T-cell (primary cell): ENCODE results near the gene JARID2. TPM values are rescaled to one million over a fixed set of nuclear protein-coding genes. Genes with fewer than 3 reads are reported as not detected.
A peak's percentile ranks its signal among the peaks of the same experiment; 100 is the strongest.

Source experiments
- ATAC-seq, 4 experiments: fragments of 200-7000 bp in 3 of 4; fragments of 150-1000 bp in 1 of 4; cut with Tn5 transposase; replicated peaks in 1 of 4; 1 replicate in 3 of 4; 2 replicates in 1 of 4; pipeline ENCODE4 v1.10.0; 2021; ENCODE audit warnings: moderate library complexity in 3 of 4, mild to moderate bottlenecking in 2 of 4, moderate number of reproducible peaks in 1 of 4
- CTCF ChIA-PET, 2 donors: fragments of 300-600 bp; sonication (Branson Sonifier 250); formaldehyde crosslinking; loops; one replicate each; lab custom pipeline; 2022; ENCODE audit warnings: antibody characterized with exemption in 2 of 2; lab: Charles Lee
- POLR2A ChIA-PET, 2 donors: fragments of 300-600 bp; sonication (Branson Sonifier 250); formaldehyde crosslinking; loops; one replicate each; lab custom pipeline; 2022; ENCODE audit warnings: antibody characterized with exemption in 2 of 2; lab: Charles Lee
- DNase-seq, 35 experiments: peaks; one replicate each; pipeline versions ENCODE4 v3.0.0 to v3.0.0-alpha.2; 2013 to 2023
- H3K27ac ChIP-seq: one replicate; pipeline ENCODE4 v1.5.1; 2013; ENCODE audit warnings: low read length
- H3K27me3 ChIP-seq, 2 experiments: replicated peaks in 1 of 2; 1 replicate in 1 of 2; 2 replicates in 1 of 2; pipeline versions ENCODE4 v1.6.1 to v1.7.0; 2013; ENCODE audit warnings: low read length in 1 of 2, mixed read lengths in 1 of 2; ENCODE audit not compliant: control insufficient read depth in 2 of 2, insufficient read depth in 2 of 2; ENCODE audit errors: extremely low read depth in 1 of 2
- H3K36me3 ChIP-seq, 2 donors: 1 replicate in 1 of 2; 2 replicates in 1 of 2; pipeline versions ENCODE4 v1.6.1 to v1.7.0; 2013; ENCODE audit warnings: low read length in 1 of 2; ENCODE audit not compliant: control insufficient read depth in 2 of 2, insufficient read depth in 1 of 2; ENCODE audit errors: extremely low read depth in 1 of 2
- H3K4me1 ChIP-seq, 2 experiments: 1 replicate in 1 of 2; 2 replicates in 1 of 2; pipeline versions ENCODE4 v1.6.1 to v1.7.0; 2013; ENCODE audit warnings: low read length in 2 of 2, mixed read lengths in 1 of 2; ENCODE audit not compliant: insufficient read depth in 2 of 2, control insufficient read depth in 1 of 2; ENCODE audit errors: extremely low read depth in 1 of 2
- H3K4me3 ChIP-seq, 2 donors: 1 replicate in 1 of 2; 2 replicates in 1 of 2; pipeline versions ENCODE4 v1.5.1 to v1.7.0; 2013; ENCODE audit warnings: mild to moderate bottlenecking in 2 of 2, low read length in 1 of 2, moderate library complexity in 1 of 2; ENCODE audit not compliant: control insufficient read depth in 1 of 2; ENCODE audit errors: extremely low read depth in 1 of 2
- H3K9me3 ChIP-seq: 2 replicates; pipeline ENCODE4 v1.7.0; 2013
- H3K27ac Mint-ChIP-seq, 2 donors: one replicate each; pipeline ENCODE4 v1.8.0; 2020 to 2021; ENCODE audit warnings: mild to moderate bottlenecking in 2 of 2, mixed read lengths in 2 of 2
- H3K27me3 Mint-ChIP-seq, 2 donors: one replicate each; pipeline ENCODE4 v1.8.0; 2021 to 2022; ENCODE audit warnings: mixed read lengths in 2 of 2
- H3K36me3 Mint-ChIP-seq: one replicate; pipeline ENCODE4 v1.8.0; 2021; ENCODE audit warnings: mixed read lengths
- H3K4me1 Mint-ChIP-seq, 3 donors: one replicate each; pipeline ENCODE4 v1.8.0; 2020 to 2022; ENCODE audit warnings: mixed read lengths in 3 of 3, mild to moderate bottlenecking in 1 of 3
- H3K4me3 Mint-ChIP-seq, 3 donors: one replicate each; pipeline ENCODE4 v1.8.0; 2020 to 2022; ENCODE audit warnings: mild to moderate bottlenecking in 3 of 3, mixed read lengths in 3 of 3, moderate library complexity in 3 of 3
- H3K9me3 Mint-ChIP-seq, 3 donors: one replicate each; pipeline ENCODE4 v1.8.0; 2020 to 2022; ENCODE audit warnings: mixed read lengths in 3 of 3
- WGBS: methylation state at CpG from one replicate; pipeline ENCODE4 v1.1.5; 2013; ENCODE audit warnings: missing lambda C conversion rate; ENCODE audit not compliant: insufficient coverage; 5-methylcytosine and 5-hydroxymethylcytosine counted together
- total RNA-seq, 35 experiments: library from RNA in 6 of 35; stranded (reverse) in 6 of 35; fragments of 120-200 nt in 1 of 35; gene quantifications; one replicate each; pipeline versions ENCODE4 v1.2.1 to v1.2.4 and lab custom pipeline; 2013 to 2026

The JARID2 gene
- total RNA-seq = 10 to 100 TPM; 19.8 to 27.9 (median 21.6) TPM
- total RNA-seq (2013) = 16.4 TPM
- 57.4 to 556 (median 87.7) reads per million in 29 experiments for total RNA-seq (lab: John Stamatoyannopoulos, UW)

GRCh38 chr6:15245361-15246216 is at the start of gene JARID2:
Gene JARID2, plus strand, starts transcription at chr6:15246069. Its CDS starts 471 bp downstream, at chr6:15246540.
- ATAC-seq = peak; percentile 56 to 66 (median 60)
- Mint-ChIP-seq H3K36me3 (no peaks in the 10 kb centered on the region), H3K9me3 (no peaks in the 10 kb centered on the region), H3K27me3 (no peaks in the 10 kb centered on the region), H3K4me3 (peak within 1 kb of the TSS; percentile 99 to 100 (median 99)), H3K27ac (peak within 1 kb of the TSS; percentile 96), H3K4me1 (peaks cover 27 to 39% (median 29%) of the 10 kb centered on the region in 3 donors)
- Histone ChIP-seq H3K27ac (peak within 1 kb of the TSS; percentile 60), H3K36me3 (no peaks in the 10 kb centered on the region), H3K4me3 (peak within 1 kb of the TSS; percentile 71 to 95), H3K9me3 (no peaks in the 10 kb centered on the region), H3K27me3 (peaks cover 0 to 3% of the 10 kb centered on the region in 2 experiments), H3K4me1 (peaks cover 13 to 17% of the 10 kb centered on the region in 2 experiments)
- POLR2A ChIA-PET = interaction anchor here in 1 of 2 donors (0.6 kb wide), 2 partner anchors 37 to 883 kb away, joined by 4 to 5 read pairs; partner anchors contain the start of gene MYLIP
- under 1% methylated on average over 37 of the region's 59 CpGs for WGBS
- CTCF ChIA-PET = interaction anchor here in 1 of 2 donors (0.6 kb wide), 1 partner anchor 1235 kb away, joined by 3 read pairs; no protein-coding TSS in a partner anchor
- DNase-seq = peak; percentile 84 to 96 (median 92)

- H3K4me3 ChIP-seq = no peak overlapping the region
- ATAC-seq (no peak), DNase-seq (no peak)
- H3K9me3 ChIP-seq = no peaks in the 10 kb centered on the region
- CTCF ChIA-PET = no interaction called here
- WGBS = 90% methylated on average over 2 of the region's 5 CpGs
- no peak overlapping the region for H3K4me3 Mint-ChIP-seq
- no peak overlapping the region for H3K27ac Mint-ChIP-seq
- no peaks in the 10 kb centered on the region for H3K4me1 ChIP-seq
- no peaks in the 10 kb centered on the region for H3K4me1 Mint-ChIP-seq
- POLR2A ChIA-PET = no interaction called here
- H3K27me3 ChIP-seq = no peaks in the 10 kb centered on the region
- no peaks in the 10 kb centered on the region for H3K36me3 Mint-ChIP-seq
- H3K27ac ChIP-seq = no peak overlapping the region
- H3K27me3 Mint-ChIP-seq = no peaks in the 10 kb centered on the region
- H3K9me3 Mint-ChIP-seq = no peaks in the 10 kb centered on the region
- no peaks in the 10 kb centered on the region for H3K36me3 ChIP-seq
These were observed 45.8 kb upstream of the JARID2 start for GRCh38 chr6:15200087-15200486.

GRCh38 chr6:15205321-15205720 is 40.5 kb upstream of the JARID2 start:
- H3K27ac Mint-ChIP-seq = no peak overlapping the region
- DNase-seq = no peak
- no peaks in the 10 kb centered on the region for H3K4me1 Mint-ChIP-seq
- H3K4me3 ChIP-seq = no peak overlapping the region
- ChIA-PET POLR2A (interaction anchor here in 1 of 2 donors (0.7 kb wide), 2 partner anchors 82 to 370 kb away, joined by 4 to 5 read pairs; no protein-coding TSS in a partner anchor), CTCF (interaction anchor here in 1 of 2 donors (0.6 to 0.7 kb wide), 2 partner anchors 382 to 877 kb away, joined by 4 to 5 read pairs; no protein-coding TSS in a partner anchor)
- no peak for ATAC-seq
- H3K4me3 Mint-ChIP-seq = no peak overlapping the region
- no peaks in the 10 kb centered on the region for H3K4me1 ChIP-seq
- H3K27me3 ChIP-seq = no peaks in the 10 kb centered on the region
- H3K36me3 Mint-ChIP-seq = no peaks in the 10 kb centered on the region
- H3K36me3 ChIP-seq = no peaks in the 10 kb centered on the region
- WGBS = no CpG with 5 or more reads among the region's 4 CpGs
- H3K9me3 Mint-ChIP-seq = no peaks in the 10 kb centered on the region
- H3K9me3 ChIP-seq = no peaks in the 10 kb centered on the region
- H3K27me3 Mint-ChIP-seq = no peaks in the 10 kb centered on the region
- no peak overlapping the region for H3K27ac ChIP-seq

DNA sequence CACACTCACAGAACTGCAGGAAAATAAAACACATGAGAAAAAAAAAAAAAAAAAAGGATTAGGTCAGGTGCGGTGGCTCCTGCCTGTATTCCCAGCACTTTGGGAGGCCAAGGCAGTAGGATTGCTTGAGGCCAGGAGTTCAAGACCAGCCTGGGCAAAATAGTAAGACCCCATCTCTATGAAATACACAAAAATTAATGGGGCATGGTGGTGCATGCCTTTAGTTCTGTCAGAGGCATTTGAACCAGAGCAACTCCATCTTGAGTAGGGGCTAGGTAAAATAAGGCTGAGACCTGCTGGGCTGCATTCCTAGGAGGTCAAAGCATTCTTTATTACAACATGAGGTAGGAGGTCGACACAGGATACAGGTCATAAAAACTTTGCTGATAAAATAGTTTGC is 39.0 kb upstream of the JARID2 start:
- Histone ChIP-seq H3K27me3 (no peaks in the 10 kb centered on the region), H3K9me3 (no peaks in the 10 kb centered on the region), H3K36me3 (no peaks in the 10 kb centered on the region), H3K4me1 (no peaks in the 10 kb centered on the region), H3K4me3 (no peak overlapping the region), H3K27ac (no peak overlapping the region)
- Mint-ChIP-seq H3K9me3 (no peaks in the 10 kb centered on the region), H3K27me3 (no peaks in the 10 kb centered on the region), H3K27ac (no peak overlapping the region), H3K4me3 (no peak overlapping the region), H3K36me3 (no peaks in the 10 kb centered on the region), H3K4me1 (no peaks in the 10 kb centered on the region)
- ATAC-seq (no peak), DNase-seq (no peak)
- no CpG with 5 or more reads among the region's 2 CpGs for WGBS
- ChIA-PET POLR2A (no interaction called here), CTCF (no interaction called here)

DNA sequence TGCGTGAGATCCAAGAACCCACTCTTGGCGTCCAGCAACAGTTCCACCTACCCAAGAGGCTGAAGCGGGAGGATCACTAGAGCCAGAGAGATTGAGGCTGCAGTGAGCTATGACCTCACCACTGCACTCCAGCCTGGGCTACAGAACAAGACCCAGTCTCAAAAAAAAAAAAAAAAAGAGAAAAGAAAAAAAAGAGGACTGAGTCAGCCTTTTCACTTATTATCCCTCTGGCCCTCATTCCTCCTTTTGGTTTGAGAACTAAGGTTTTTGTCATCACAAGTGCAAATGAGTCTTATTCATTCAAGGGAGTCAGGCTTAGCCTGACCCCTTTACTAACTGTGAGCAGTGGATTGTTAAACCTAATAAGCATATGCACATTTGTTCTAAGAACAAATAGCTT is 37.9 kb upstream of the JARID2 start:
- DNase-seq = no peak
- Mint-ChIP-seq H3K9me3 (no peaks in the 10 kb centered on the region), H3K4me1 (no peaks in the 10 kb centered on the region), H3K36me3 (no peaks in the 10 kb centered on the region), H3K27me3 (no peaks in the 10 kb centered on the region), H3K4me3 (no peak overlapping the region), H3K27ac (no peak overlapping the region)
- no peak for ATAC-seq
- CTCF ChIA-PET = no interaction called here
- Histone ChIP-seq H3K4me3 (no peak overlapping the region), H3K9me3 (no peaks in the 10 kb centered on the region), H3K36me3 (no peaks in the 10 kb centered on the region), H3K4me1 (no peaks in the 10 kb centered on the region), H3K27ac (no peak overlapping the region), H3K27me3 (no peaks in the 10 kb centered on the region)
- whole genome bisulfite sequencing = no CpG with 5 or more reads among the region's 3 CpGs
- POLR2A ChIA-PET = interaction anchor here in 1 of 2 donors (0.7 kb wide), 1 partner anchor 38 kb away, joined by 5 read pairs; the partner anchor contains the start of gene JARID2

DNA sequence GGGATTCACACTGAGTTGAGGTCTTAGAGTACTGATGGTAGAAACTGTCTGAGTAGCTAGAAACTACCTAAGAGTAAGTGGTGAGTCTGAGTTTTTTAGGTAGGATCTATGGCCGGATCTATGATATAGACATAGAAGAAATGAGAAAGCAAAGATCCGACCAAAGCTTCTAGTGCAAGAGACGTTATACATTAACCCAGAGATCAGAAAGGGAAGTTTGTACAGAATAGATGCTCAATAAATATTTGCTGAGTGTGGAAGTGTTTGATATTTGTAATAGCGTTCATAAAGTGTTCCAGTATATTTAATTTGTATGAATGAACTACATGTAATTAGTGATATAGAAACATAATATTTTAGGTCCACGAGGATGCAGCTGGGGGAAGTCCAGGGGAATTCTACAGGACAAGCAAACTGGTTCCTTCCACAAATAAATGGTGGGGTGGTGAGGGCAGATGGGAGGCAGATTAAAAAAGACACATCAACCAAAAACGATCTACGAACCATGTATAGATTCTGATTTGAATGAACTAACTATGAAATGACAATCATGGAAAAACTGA is 31.9 kb upstream of the JARID2 start:
- ChIA-PET POLR2A (no interaction called here), CTCF (no interaction called here)
- 90% methylated on average over 5 of the region's 7 CpGs for WGBS
- Histone ChIP-seq H3K4me1 (no peaks in the 10 kb centered on the region), H3K27ac (no peak overlapping the region), H3K9me3 (no peaks in the 10 kb centered on the region), H3K36me3 (no peaks in the 10 kb centered on the region), H3K4me3 (no peak overlapping the region), H3K27me3 (peaks cover 0 to 3% of the 10 kb centered on the region in 2 experiments)
- H3K36me3 Mint-ChIP-seq = no peaks in the 10 kb centered on the region
- no peaks in the 10 kb centered on the region for H3K9me3 Mint-ChIP-seq
- no peaks in the 10 kb centered on the region for H3K27me3 Mint-ChIP-seq
- no peak overlapping the region for H3K4me3 Mint-ChIP-seq
- H3K27ac Mint-ChIP-seq = no peak overlapping the region
- ATAC-seq (no peak), DNase-seq (no peak)
- no peaks in the 10 kb centered on the region for H3K4me1 Mint-ChIP-seq
